Measurements from ENCODE around the gene PRPS1. TPM values are rescaled to one million over a fixed set of nuclear protein-coding genes. Genes with fewer than 3 reads are reported as not detected.
"Not testable (repeated sequence)": the region's sequence is repeated elsewhere in the genome, so short reads cannot be mapped to it uniquely, and the experiment has no call there.

Gene PRPS1
- total RNA-seq, 1 donor from 2014 or later, result 21.1 TPM

- no peak for DNase-seq (ENCODE audit: low read depth in 2 of 2)
Measured at GRCh38 chrX:107630031-107630689, 1.9 kb downstream of the PRPS1 start.

- no peak for DNase-seq (ENCODE audit: low read depth in 2 of 2)
Measured at GRCh38 chrX:107632346-107632745, 4.0 kb downstream of the PRPS1 start.

- no peak for DNase-seq (ENCODE audit: low read depth in 2 of 2)
Measured at GRCh38 chrX:107646735-107647134, 18.4 kb downstream of the PRPS1 start.

- no peak for DNase-seq (ENCODE audit: low read depth in 2 of 2)
Measured at GRCh38 chrX:107648332-107648731, 20.0 kb downstream of the PRPS1 start.

- DNase-seq (ENCODE audit: low read depth in 2 of 2), result no peak
Measured at GRCh38 chrX:107654566-107654871, 26.2 kb downstream of the PRPS1 start.

- peak; percentile 24 to 67 for DNase-seq (ENCODE audit: low read depth in 2 of 2)
Measured at GRCh38 chrX:107654872-107655761, 26.8 kb downstream of the PRPS1 start.

- no peak for DNase-seq (ENCODE audit: low read depth in 2 of 2)
Measured at GRCh38 chrX:107656978-107657377, 28.7 kb downstream of the PRPS1 start.

GRCh38 chrX:107658660-107659059 is 30.4 kb downstream of the PRPS1 start:
- DNase-seq (ENCODE audit: low read depth in 2 of 2), result no peak

- no peak for DNase-seq (ENCODE audit: low read depth in 2 of 2)
Measured at GRCh38 chrX:107659286-107659685, 31.0 kb downstream of the PRPS1 start.

- DNase-seq (ENCODE audit: low read depth in 2 of 2), result peak; percentile 43 to 53
Measured at GRCh38 chrX:107659768-107660167, 31.5 kb downstream of the PRPS1 start.

- DNase-seq (ENCODE audit: low read depth in 2 of 2), result no peak
Measured at GRCh38 chrX:107662145-107662544, 33.8 kb downstream of the PRPS1 start.

- no peak for DNase-seq (ENCODE audit: low read depth in 2 of 2)
Measured at GRCh38 chrX:107662824-107663223, 34.5 kb downstream of the PRPS1 start.

GRCh38 chrX:107666931-107667330 is 38.6 kb downstream of the PRPS1 start:
- DNase-seq (ENCODE audit: low read depth in 2 of 2), result no peak

GRCh38 chrX:107667426-107667825 is 39.1 kb downstream of the PRPS1 start:
- no peak for DNase-seq (ENCODE audit: low read depth in 2 of 2)

- not testable (repeated sequence) for DNase-seq (ENCODE audit: low read depth in 2 of 2)
Measured at GRCh38 chrX:107668710-107669109, 40.4 kb downstream of the PRPS1 start.

- no peak for DNase-seq (ENCODE audit: low read depth in 2 of 2)
Measured at GRCh38 chrX:107669261-107669660, 41.0 kb downstream of the PRPS1 start.

GRCh38 chrX:107669885-107670628 is 41.7 kb downstream of the PRPS1 start:
- no peak for DNase-seq (ENCODE audit: low read depth in 2 of 2)

GRCh38 chrX:107671256-107671655 is 42.9 kb downstream of the PRPS1 start:
- DNase-seq (ENCODE audit: low read depth in 2 of 2), result not testable (repeated sequence)

- DNase-seq (ENCODE audit: low read depth in 2 of 2), result peak; percentile 48 to 80
Measured at GRCh38 chrX:107672955-107673378, 44.7 kb downstream of the PRPS1 start.

- DNase-seq (ENCODE audit: low read depth in 2 of 2), result no peak
Measured at GRCh38 chrX:107673431-107673830, 45.1 kb downstream of the PRPS1 start.

GRCh38 chrX:107673933-107674479 is 45.7 kb downstream of the PRPS1 start:
- peak in 1 of 2 donors; percentile 63 for DNase-seq (ENCODE audit: low read depth in 2 of 2)
